Testis (tissue), 2 donors: ENCODE results near the gene ASMTL.

Experiments used
- CTCF ChIP-seq, 3 experiments: fragments of 450-650 bp in 2 of 3; fragments of 200-600 bp in 1 of 3; sonication (generic) in 1 of 3; IDR thresholded peaks; one replicate each; pipeline ENCODE4 v1.5.1; 2016 to 2019; ENCODE audit warnings: antibody characterized with exemption in 3 of 3, mild to moderate bottlenecking in 2 of 3, moderate library complexity in 1 of 3
- POLR2A ChIP-seq: fragments of 450-650 bp; IDR thresholded peaks from one replicate; pipeline ENCODE4 v1.6.1; 2017; ENCODE audit warnings: antibody characterized with exemption, mild to moderate bottlenecking, moderate library complexity

GRCh38 chrX:1430451-1430850 lies 22.3 kb downstream of the ASMTL start:
- TF ChIP-seq POLR2A (no peak), CTCF (IDR thresholded peaks at IDR 0.05) (no peak)
